Body of pancreas (tissue), 4 donors: Measurements from ENCODE around the gene DENND1A. TPM values are rescaled to one million over a fixed set of nuclear protein-coding genes. Genes with fewer than 3 reads are reported as not detected.
A peak's percentile ranks its signal among the peaks of the same experiment; 100 is the strongest.
"Not testable (repeated sequence)": the region's sequence is repeated elsewhere in the genome, so short reads cannot be mapped to it uniquely, and the experiment has no call there.

ENCODE experiments used
- ATAC-seq: fragments of 150-250 bp; one replicate; pipeline ENCODE4 v1.9.1; 2016
- DNase-seq, 4 donors: peaks; one replicate each; pipeline ENCODE4 v3.0.0-alpha.2; 2019
- H3K27ac ChIP-seq, 4 donors: fragments of 200-600 bp; sonication (generic); 1 replicate in 3 of 4; 2 replicates in 1 of 4; pipeline versions ENCODE4 v1.5.1 to v1.6.1; 2016 to 2019; ENCODE audit warnings: mild to moderate bottlenecking in 1 of 4, mixed read lengths in 1 of 4, moderate library complexity in 1 of 4
- H3K27me3 ChIP-seq, 2 donors: fragments of 200-600 bp; sonication (generic); one replicate each; pipeline ENCODE4 v1.6.0; 2016; ENCODE audit warnings: mild to moderate bottlenecking in 1 of 2
- H3K36me3 ChIP-seq, 2 donors: fragments of 200-600 bp; sonication (generic); replicated peaks in 1 of 2; 2 replicates each; pipeline ENCODE4 v1.5.1; 2016; ENCODE audit warnings: low read depth in 2 of 2; ENCODE audit not compliant: insufficient read depth in 1 of 2
- H3K4me1 ChIP-seq: fragments of 200-600 bp; sonication (generic); one replicate; pipeline ENCODE4 v1.6.0; 2016
- H3K4me3 ChIP-seq, 2 donors: fragments of 200-600 bp; sonication (generic); 1 replicate in 1 of 2; 2 replicates in 1 of 2; pipeline ENCODE4 v1.5.1; 2016 to 2019
- H3K9me3 ChIP-seq, 3 donors: fragments of 200-600 bp; sonication (generic); 1 replicate in 2 of 3; 2 replicates in 1 of 3; pipeline ENCODE4 v1.5.1; 2016
- POLR2A ChIP-seq, 3 donors: fragments of 450-650 bp; IDR thresholded peaks; one replicate each; pipeline ENCODE4 v1.6.1; 2016; ENCODE audit warnings: antibody characterized with exemption in 3 of 3, mild to moderate bottlenecking in 2 of 3
- WGBS, 2 donors: methylation state at CpG; one replicate each; pipeline ENCODE4 v1.1.5; 2017; 5-methylcytosine and 5-hydroxymethylcytosine counted together
- intact Hi-C: fragments of 100-400 bp; cut with DNase I; formaldehyde crosslinking; loops from one replicate; pipeline ENCODE4 v1.15.1; 2023
- total RNA-seq, 2 donors: library from RNA; depleted of rRNA; stranded (reverse); fragments of >200 nt; gene quantifications; one replicate each; pipeline ENCODE4 v1.1.0, GENCODE V29; 2016
- TF ChIP-seq, protein P1 (sequence below), 7 experiments: fragments of 450-650 bp in 4 of 7; fragments of 200-600 bp in 3 of 7; sonication (generic) in 3 of 7; IDR thresholded peaks; one replicate each; pipeline ENCODE4 v1.5.1; 2016 to 2019; ENCODE audit warnings: antibody characterized with exemption in 7 of 7

Gene DENND1A
- total RNA-seq: 1 to 10 TPM; 7.6 to 8.6 TPM

- peak in 2 of 3 donors; percentile 22 to 27 for TF ChIP-seq POLR2A (IDR thresholded peaks at IDR 0.05)
- TF ChIP-seq, protein P1, sequence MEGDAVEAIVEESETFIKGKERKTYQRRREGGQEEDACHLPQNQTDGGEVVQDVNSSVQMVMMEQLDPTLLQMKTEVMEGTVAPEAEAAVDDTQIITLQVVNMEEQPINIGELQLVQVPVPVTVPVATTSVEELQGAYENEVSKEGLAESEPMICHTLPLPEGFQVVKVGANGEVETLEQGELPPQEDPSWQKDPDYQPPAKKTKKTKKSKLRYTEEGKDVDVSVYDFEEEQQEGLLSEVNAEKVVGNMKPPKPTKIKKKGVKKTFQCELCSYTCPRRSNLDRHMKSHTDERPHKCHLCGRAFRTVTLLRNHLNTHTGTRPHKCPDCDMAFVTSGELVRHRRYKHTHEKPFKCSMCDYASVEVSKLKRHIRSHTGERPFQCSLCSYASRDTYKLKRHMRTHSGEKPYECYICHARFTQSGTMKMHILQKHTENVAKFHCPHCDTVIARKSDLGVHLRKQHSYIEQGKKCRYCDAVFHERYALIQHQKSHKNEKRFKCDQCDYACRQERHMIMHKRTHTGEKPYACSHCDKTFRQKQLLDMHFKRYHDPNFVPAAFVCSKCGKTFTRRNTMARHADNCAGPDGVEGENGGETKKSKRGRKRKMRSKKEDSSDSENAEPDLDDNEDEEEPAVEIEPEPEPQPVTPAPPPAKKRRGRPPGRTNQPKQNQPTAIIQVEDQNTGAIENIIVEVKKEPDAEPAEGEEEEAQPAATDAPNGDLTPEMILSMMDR (IDR thresholded peaks at IDR 0.05): no peak
- DNase-seq (peak; percentile 89 to 93 (median 90)), ATAC-seq (peak; percentile 95)
- H3K36me3 ChIP-seq: no peaks in the 10 kb centered on the region
- H3K4me1 ChIP-seq: peaks cover 24% of the 10 kb centered on the region
- peak within 1 kb of the TSS; percentile 35 to 47 for H3K4me3 ChIP-seq
- H3K27me3 ChIP-seq: no peaks in the 10 kb centered on the region
- H3K9me3 ChIP-seq: no peaks in the 10 kb centered on the region
- H3K27ac ChIP-seq: peak within 1 kb of the TSS in 3 of 4 donors; percentile 12 to 57 (median 28)
- 6 to 30% methylated on average over 23 to 82 of the region's 83 CpGs for WGBS, 2 donors
- intact Hi-C loops: no loop called here
These were observed at the start of gene DENND1A for GRCh38 chr9:123929870-123930831. TSS of gene DENND1A (minus strand) at chr9:123930126. CDS start at chr9:123929905, 221 bp downstream.

DNA sequence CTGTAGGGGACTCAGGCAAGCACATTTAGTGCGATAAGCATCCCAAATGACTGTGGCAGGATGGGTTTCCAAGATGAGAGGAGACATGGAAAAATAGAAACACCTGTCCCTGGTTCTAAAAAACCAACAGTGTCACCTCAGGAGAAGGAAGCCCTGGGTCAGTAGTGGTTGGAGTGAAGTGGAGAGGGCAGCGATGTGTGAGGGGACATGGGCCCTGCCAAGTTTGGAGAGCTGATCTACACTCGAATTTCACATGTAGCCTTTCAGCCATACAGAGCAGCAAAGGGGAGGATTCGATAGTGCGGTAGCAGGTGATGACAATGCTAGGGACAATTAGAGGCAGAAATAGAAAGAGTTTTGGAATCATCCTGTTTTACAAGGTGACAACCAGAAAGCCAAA is 49.1 kb upstream of the DENND1A start:
- Histone ChIP-seq H3K27me3 (no peaks in the 10 kb centered on the region), H3K9me3 (no peaks in the 10 kb centered on the region), H3K27ac (no peak overlapping the region), H3K4me1 (no peaks in the 10 kb centered on the region), H3K4me3 (no peak overlapping the region), H3K36me3 (no peaks in the 10 kb centered on the region)
- no peak for ATAC-seq
- no peak for DNase-seq
- TF ChIP-seq POLR2A (IDR thresholded peaks at IDR 0.05): no peak
- TF ChIP-seq, protein P1 (IDR thresholded peaks at IDR 0.05): no peak
- WGBS, 2 donors: 77 to 81% methylated on average over 5 of the region's 5 CpGs
- intact Hi-C loops: no loop called here

- H3K27ac ChIP-seq, DNase-seq, H3K36me3 ChIP-seq, H3K4me3 ChIP-seq, ATAC-seq, H3K27me3 ChIP-seq, H3K9me3 ChIP-seq, H3K4me1 ChIP-seq, intact Hi-C loops: not testable (repeated sequence)
- WGBS, 2 donors: no CpG with 5 or more reads among the region's 9 CpGs
These were observed 46.7 kb upstream of the DENND1A start for GRCh38 chr9:123976579-123976978.

- ATAC-seq (no peak), DNase-seq (no peak)
- TF ChIP-seq, protein P1 (IDR thresholded peaks at IDR 0.05): no peak
- no peak for TF ChIP-seq POLR2A (IDR thresholded peaks at IDR 0.05)
- H3K36me3 ChIP-seq: no peaks in the 10 kb centered on the region
- intact Hi-C loops: no loop called here
- no peaks in the 10 kb centered on the region for H3K9me3 ChIP-seq
- no peak overlapping the region for H3K27ac ChIP-seq
- no peak overlapping the region for H3K4me3 ChIP-seq
- 52 to 71% methylated on average over 3 of the region's 3 CpGs for WGBS, 2 donors
- H3K27me3 ChIP-seq: no peaks in the 10 kb centered on the region
- H3K4me1 ChIP-seq: no peaks in the 10 kb centered on the region
These were observed 45.9 kb upstream of the DENND1A start for GRCh38 chr9:123975871-123976270.

GRCh38 chr9:123974471-123974870 is 44.5 kb upstream of the DENND1A start:
- ATAC-seq (no peak), DNase-seq (no peak)
- intact Hi-C loops: no loop called here
- no peak for TF ChIP-seq POLR2A (IDR thresholded peaks at IDR 0.05)
- TF ChIP-seq, protein P1 (IDR thresholded peaks at IDR 0.05): no peak
- no peaks in the 10 kb centered on the region for H3K36me3 ChIP-seq
- H3K27me3 ChIP-seq: no peaks in the 10 kb centered on the region
- WGBS, 2 donors: 68 to 81% methylated on average over 3 to 12 of the region's 12 CpGs
- no peaks in the 10 kb centered on the region for H3K9me3 ChIP-seq
- no peak overlapping the region for H3K4me3 ChIP-seq
- H3K27ac ChIP-seq: no peak overlapping the region
- no peaks in the 10 kb centered on the region for H3K4me1 ChIP-seq
